OCI-LY3 (cell line): Measurements from ENCODE around the gene COX7A2.

Source experiments
- H2AFZ ChIP-seq: fragments of 200-600, 300-600 bp; shearing (Covaris generic); 2 replicates; pipeline ENCODE4 v1.6.0; 2014; ENCODE audit warnings: antibody characterized with exemption, low read depth, low read length
- H3K27ac ChIP-seq: fragments of 200-600, 300-600 bp; sonication (generic); 2 replicates; pipeline ENCODE4 v1.5.1; 2014; ENCODE audit warnings: mild to moderate bottlenecking, low read length, moderate library complexity, mixed read lengths
- H3K27me3 ChIP-seq: fragments of 200-600, 300-600 bp; sonication (generic); 2 replicates; pipeline ENCODE4 v1.6.1; 2014; ENCODE audit warnings: low read depth, low read length, mixed read lengths
- H3K36me3 ChIP-seq: fragments of 200-600, 300-600 bp; sonication (generic); replicated peaks from 2 replicates; pipeline ENCODE3; 2014; ENCODE audit warnings: low read depth, low read length, mixed read lengths
- H3K4me1 ChIP-seq: fragments of 300-600, 200-600 bp; sonication (generic); 2 replicates; pipeline ENCODE4 v1.6.1; 2014; ENCODE audit warnings: low read length, mixed read lengths
- H3K4me2 ChIP-seq: fragments of 200-600, 300-600 bp; sonication (generic); 2 replicates; pipeline ENCODE4 v1.6.1; 2014; ENCODE audit warnings: low read length, mixed read lengths
- H3K4me3 ChIP-seq: fragments of 300-600, 200-600 bp; sonication (generic); 2 replicates; pipeline ENCODE4 v1.5.1; 2014; ENCODE audit warnings: antibody characterized with exemption, mild to moderate bottlenecking, low read length, moderate library complexity
- H3K79me2 ChIP-seq: fragments of 300-600, 200-600 bp; shearing (Covaris generic); 2 replicates; pipeline ENCODE4 v1.6.1; 2014; ENCODE audit warnings: mild to moderate bottlenecking, low read length, mixed read lengths
- H3K9ac ChIP-seq: fragments of 300-600, 200-600 bp; shearing (Covaris generic); 2 replicates; pipeline ENCODE4 v1.6.0; 2014; ENCODE audit warnings: mild to moderate bottlenecking, low read length, moderate library complexity
- H3K9me3 ChIP-seq: fragments of 200-600, 300-600 bp; shearing (Covaris generic); 2 replicates; pipeline ENCODE4 v1.6.1; 2014; ENCODE audit warnings: low read length, mixed read lengths; ENCODE audit not compliant: insufficient read depth
- H4K20me1 ChIP-seq: fragments of 200-600, 300-600 bp; sonication (generic); 2 replicates; pipeline ENCODE4 v1.6.1; 2016; ENCODE audit warnings: low read length, mixed read lengths; ENCODE audit not compliant: insufficient read depth
- CTCF ChIP-seq: fragments of 200-600, 300-600 bp; sonication (generic); IDR thresholded peaks from 2 replicates; pipeline ENCODE4 v1.5.1; 2014; ENCODE audit warnings: antibody characterized with exemption, low read length, low read depth
- EZH2phosphoT487 ChIP-seq: fragments of 200-600 bp; shearing (Covaris generic); IDR thresholded peaks from 2 replicates; pipeline ENCODE4 v1.6.1; 2018; ENCODE audit warnings: antibody characterized with exemption, mixed run types, low read depth

COX7A2 gene

GRCh38 chr6:75243333-75244062 is at the start of gene COX7A2:
TSS of gene COX7A2 (minus strand) at chr6:75243801. CDS start at chr6:75243734, 67 bp downstream.
- Histone ChIP-seq H3K4me3 (peak within 1 kb of the TSS; percentile 89), H3K4me1 (peaks cover 8% of the 10 kb centered on the region), H3K36me3 (peaks cover 18% of the 10 kb centered on the region), H3K79me2 (peaks cover 31% of the 10 kb centered on the region), H3K9ac (peak within 1 kb of the TSS; percentile 88), H3K9me3 (no peaks in the 10 kb centered on the region), H3K27me3 (no peaks in the 10 kb centered on the region), H4K20me1 (peaks cover 7% of the 10 kb centered on the region; the same call in 1 of the 2 replicates), H2AFZ (peak within 1 kb of the TSS; percentile 98), H3K4me2 (peak within 1 kb of the TSS; percentile 93), H3K27ac (peak within 1 kb of the TSS; percentile 81)
- TF ChIP-seq EZH2phosphoT487 (no peak), CTCF (no peak)

- Histone ChIP-seq H4K20me1 (no peaks in the 10 kb centered on the region), H3K4me3 (no peak overlapping the region), H3K4me2 (no peak overlapping the region), H2AFZ (no peak overlapping the region), H3K4me1 (peaks cover 12% of the 10 kb centered on the region), H3K9ac (no peak overlapping the region), H3K27me3 (no peaks in the 10 kb centered on the region), H3K27ac (no peak overlapping the region), H3K36me3 (no peaks in the 10 kb centered on the region), H3K9me3 (no peaks in the 10 kb centered on the region), H3K79me2 (peaks cover 7% of the 10 kb centered on the region; the same call in 1 of the 2 replicates)
- TF ChIP-seq CTCF: no peak
- TF ChIP-seq EZH2phosphoT487: no peak
Observed at GRCh38 chr6:75292555-75292954, 49.0 kb upstream of the COX7A2 start.

- Histone ChIP-seq H3K36me3 (no peaks in the 10 kb centered on the region), H3K4me3 (no peak overlapping the region), H3K9ac (no peak overlapping the region), H3K27ac (no peak overlapping the region), H3K79me2 (peaks cover 10% of the 10 kb centered on the region), H3K9me3 (no peaks in the 10 kb centered on the region), H3K4me1 (peaks cover 20% of the 10 kb centered on the region), H3K4me2 (no peak overlapping the region), H2AFZ (no peak overlapping the region), H4K20me1 (no peaks in the 10 kb centered on the region), H3K27me3 (no peaks in the 10 kb centered on the region)
- no peak for TF ChIP-seq CTCF
- TF ChIP-seq EZH2phosphoT487: no peak
Observed at GRCh38 chr6:75291744-75292143, 48.1 kb upstream of the COX7A2 start.

- Histone ChIP-seq H3K4me3 (no peak overlapping the region), H2AFZ (no peak overlapping the region)
Observed at GRCh38 chr6:75291331-75291730, 47.7 kb upstream of the COX7A2 start.

More at GRCh38 chr6:75291331-75291730, 47.7 kb upstream of the COX7A2 start:
- Histone ChIP-seq H3K9me3 (no peaks in the 10 kb centered on the region), H3K4me1 (peaks cover 23% of the 10 kb centered on the region), H3K27ac (no peak overlapping the region), H3K9ac (no peak overlapping the region), H3K36me3 (no peaks in the 10 kb centered on the region), H3K27me3 (no peaks in the 10 kb centered on the region), H3K4me2 (no peak overlapping the region), H3K79me2 (peaks cover 10% of the 10 kb centered on the region), H4K20me1 (no peaks in the 10 kb centered on the region)
- no peak for TF ChIP-seq EZH2phosphoT487
- TF ChIP-seq CTCF: no peak
